ELF-1 (cell line): ENCODE results near the gene RAD51B.

ENCODE experiments used
- DNase-seq: peaks from one replicate; pipeline ENCODE4 v3.0.0-alpha.2; 2016; ENCODE audit warnings: low read depth, low spot score

RAD51B gene

GRCh38 chr14:68701001-68701741, 881.6 kb downstream of the RAD51B start:
- DNase-seq = no peak

- DNase-seq = no peak
These were observed 882.6 kb downstream of the RAD51B start for GRCh38 chr14:68702135-68702534.

- no peak for DNase-seq
These were observed 883.0 kb downstream of the RAD51B start for GRCh38 chr14:68702578-68702977.

GRCh38 chr14:68703093-68703492, 883.5 kb downstream of the RAD51B start:
- no peak for DNase-seq

- no peak for DNase-seq
These were observed 885.4 kb downstream of the RAD51B start for GRCh38 chr14:68704736-68705720.

GRCh38 chr14:68705741-68706283, 886.2 kb downstream of the RAD51B start:
- DNase-seq = peak; percentile 35

- no peak for DNase-seq
These were observed 887.9 kb downstream of the RAD51B start for GRCh38 chr14:68707482-68707881.

- no peak for DNase-seq
These were observed 888.8 kb downstream of the RAD51B start for GRCh38 chr14:68708343-68708742.

GRCh38 chr14:68709007-68709406, 889.4 kb downstream of the RAD51B start:
- no peak for DNase-seq

- DNase-seq = no peak
These were observed 891.2 kb downstream of the RAD51B start for GRCh38 chr14:68710776-68711175.

- DNase-seq = no peak
These were observed 892.2 kb downstream of the RAD51B start for GRCh38 chr14:68711561-68712309.

GRCh38 chr14:68712703-68713370, 893.3 kb downstream of the RAD51B start:
- no peak for DNase-seq

- no peak for DNase-seq
These were observed 894.2 kb downstream of the RAD51B start for GRCh38 chr14:68713782-68714181.

GRCh38 chr14:68714991-68715924, 895.7 kb downstream of the RAD51B start:
- no peak for DNase-seq

GRCh38 chr14:68716698-68717097, 897.1 kb downstream of the RAD51B start:
- no peak for DNase-seq

- no peak for DNase-seq
These were observed 898.7 kb downstream of the RAD51B start for GRCh38 chr14:68718023-68718990.

- no peak for DNase-seq
These were observed 900.2 kb downstream of the RAD51B start for GRCh38 chr14:68719634-68720384.

GRCh38 chr14:68722186-68722585, 902.6 kb downstream of the RAD51B start:
- DNase-seq = no peak
